Measurements from ENCODE around the gene ASCC3. TPM values are rescaled to one million over a fixed set of nuclear protein-coding genes. Genes with fewer than 3 reads are reported as not detected.
"Not testable (repeated sequence)": the region's sequence is repeated elsewhere in the genome, so short reads cannot be mapped to it uniquely, and the experiment has no call there.

ASCC3 gene
- total RNA-seq, 4 donors from 2014 or later = 20.3 to 26.2 (median 22.4) TPM

DNA sequence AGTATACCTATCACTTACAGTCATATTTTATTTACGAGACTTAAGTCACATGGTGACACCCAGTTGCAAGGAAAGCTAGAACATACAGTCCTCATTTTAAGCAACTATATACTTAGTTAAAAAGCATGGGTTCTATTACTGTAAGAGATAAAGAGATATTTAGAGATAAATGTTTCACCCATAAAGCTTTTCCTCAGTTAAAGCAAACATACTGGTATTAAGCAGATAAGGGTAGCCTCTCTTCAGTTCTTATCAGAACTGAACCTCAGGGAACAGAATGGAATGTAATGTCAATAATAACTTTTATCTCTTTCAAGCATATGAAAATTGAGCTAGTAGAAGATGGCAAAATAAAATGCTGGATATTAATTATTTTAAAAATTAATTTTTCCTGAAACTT, 9.9 kb upstream of the ASCC3 start:
- Histone ChIP-seq H3K27me3 (no peaks in the 10 kb centered on the region), H3K9me3 (no peaks in the 10 kb centered on the region), H3K36me3 (no peaks in the 10 kb centered on the region), H3K4me1 (no peaks in the 10 kb centered on the region), H3K4me3 (no peak overlapping the region), H3K27ac (replicated peaks in 1 of 4) (no peak overlapping the region)
- no peak for TF ChIP-seq POLR2A (IDR thresholded peaks at IDR 0.05; ENCODE audit: low read depth)
- TF ChIP-seq EP300 (IDR thresholded peaks at IDR 0.05) = no peak
- no peak for TF ChIP-seq POLR2AphosphoS5 (IDR thresholded peaks at IDR 0.05)
- no peak for TF ChIP-seq CTCF (IDR thresholded peaks at IDR 0.05)
- 90% methylated on average over 1 of the region's 1 CpG for WGBS
- intact Hi-C loops (cut with DNase I) = no loop called here
- no peak for DNase-seq (ENCODE audit: extremely low spot score)

- not testable (repeated sequence) for H3K4me3 ChIP-seq
Measured at GRCh38 chr6:100890646-100891045, 9.5 kb upstream of the ASCC3 start.

DNA sequence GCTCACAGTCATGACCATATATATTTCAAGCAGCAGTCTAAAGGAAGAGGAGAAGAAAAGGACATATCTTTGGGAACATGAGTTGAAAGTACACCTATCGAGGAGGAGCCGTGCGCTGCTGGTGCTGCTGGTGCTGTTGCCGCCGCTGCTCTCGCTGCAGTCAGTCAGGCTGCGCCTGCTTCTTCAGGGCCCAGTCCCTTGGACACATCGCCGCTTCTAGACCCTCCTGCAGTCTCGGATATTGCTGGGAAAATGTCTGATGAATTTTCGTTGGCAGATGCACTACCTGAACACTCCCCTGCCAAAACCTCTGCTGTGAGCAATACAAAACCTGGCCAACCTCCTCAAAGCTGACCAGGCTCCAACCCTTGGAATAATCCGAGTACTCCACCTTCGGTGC, 8.2 kb upstream of the ASCC3 start:
- intact Hi-C loops (cut with DNase I) = no loop called here
- Histone ChIP-seq H3K4me1 (no peaks in the 10 kb centered on the region), H3K4me3 (no peak overlapping the region), H3K36me3 (no peaks in the 10 kb centered on the region), H3K27me3 (no peaks in the 10 kb centered on the region), H3K9me3 (no peaks in the 10 kb centered on the region), H3K27ac (replicated peaks in 1 of 4) (no peak overlapping the region)
- no peak for DNase-seq (ENCODE audit: extremely low spot score)
- TF ChIP-seq POLR2AphosphoS5 (IDR thresholded peaks at IDR 0.05) (no peak), CTCF (IDR thresholded peaks at IDR 0.05) (no peak), EP300 (IDR thresholded peaks at IDR 0.05) (no peak), POLR2A (IDR thresholded peaks at IDR 0.05; ENCODE audit: low read depth) (no peak)
- 89% methylated on average over 12 of the region's 13 CpGs for WGBS

More at GRCh38 chr6:100890646-100891045, 9.5 kb upstream of the ASCC3 start:
- H3K27me3 ChIP-seq; H3K36me3 ChIP-seq; H3K9me3 ChIP-seq; H3K4me1 ChIP-seq; H3K27ac ChIP-seq (replicated peaks in 1 of 4); intact Hi-C loops (cut with DNase I); DNase-seq (ENCODE audit: extremely low spot score): not testable (repeated sequence)
- 61% methylated on average over 1 of the region's 1 CpG for WGBS

GRCh38 chr6:100886076-100886475, 4.9 kb upstream of the ASCC3 start:
- intact Hi-C loops (cut with DNase I) = no loop called here
- no peak for DNase-seq (ENCODE audit: extremely low spot score)
- no peak for TF ChIP-seq POLR2AphosphoS5 (IDR thresholded peaks at IDR 0.05)
- TF ChIP-seq CTCF (IDR thresholded peaks at IDR 0.05) = no peak
- no peak overlapping the region for H3K4me3 ChIP-seq
- H3K27ac ChIP-seq (replicated peaks in 1 of 4) = no peak overlapping the region
- no peaks in the 10 kb centered on the region for H3K9me3 ChIP-seq
- WGBS = 60% methylated on average over 1 of the region's 1 CpG
- H3K36me3 ChIP-seq = no peaks in the 10 kb centered on the region
- H3K27me3 ChIP-seq = no peaks in the 10 kb centered on the region
- peaks cover 6 to 9% (median 8%) of the 10 kb centered on the region in 4 donors for H3K4me1 ChIP-seq

- Histone ChIP-seq H3K36me3 (no peaks in the 10 kb centered on the region), H3K9me3 (no peaks in the 10 kb centered on the region), H3K27ac (replicated peaks in 1 of 4) (no peak overlapping the region), H3K27me3 (no peaks in the 10 kb centered on the region), H3K4me1 (peaks cover 28 to 31% (median 29%) of the 10 kb centered on the region in 4 donors), H3K4me3 (no peak overlapping the region)
- no peak for TF ChIP-seq EP300 (IDR thresholded peaks at IDR 0.05)
- no peak for TF ChIP-seq CTCF (IDR thresholded peaks at IDR 0.05)
- no peak for TF ChIP-seq POLR2A (IDR thresholded peaks at IDR 0.05; ENCODE audit: low read depth)
- no peak for TF ChIP-seq POLR2AphosphoS5 (IDR thresholded peaks at IDR 0.05)
- no peak for DNase-seq (ENCODE audit: extremely low spot score)
- WGBS = 100% methylated on average over 3 of the region's 3 CpGs
- intact Hi-C loops (cut with DNase I) = no loop called here
Measured at GRCh38 chr6:100883347-100883746, 2.2 kb upstream of the ASCC3 start.
